ENCODE results near the gene CMBL.

Gene CMBL

DNA sequence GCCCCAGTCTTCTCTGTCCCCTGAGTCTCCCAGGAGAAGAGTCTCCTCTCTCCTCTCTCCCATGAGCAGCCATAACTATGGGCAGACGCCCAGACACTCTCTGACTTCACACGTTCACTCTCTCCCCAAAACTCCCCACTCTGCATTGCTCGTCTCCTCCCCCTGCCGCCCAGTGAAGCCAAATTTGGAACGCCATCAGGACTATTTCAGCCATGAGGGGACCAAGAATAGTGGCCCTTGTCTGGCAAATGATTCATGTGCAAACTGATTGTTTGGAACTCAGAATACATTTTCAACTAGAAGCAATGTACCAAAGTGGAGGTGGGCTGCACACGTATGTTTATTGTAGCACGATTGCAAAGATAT, 20.9 kb downstream of the CMBL start:
- TF ChIP-seq TEAD4 (IDR thresholded peaks at IDR 0.05) (no peak), RAD21 (IDR thresholded peaks at IDR 0.05; ENCODE audit: low read depth) (no peak), TAF1 (IDR thresholded peaks at IDR 0.05; ENCODE audit: low read depth) (no peak), FOXM1 (IDR thresholded peaks at IDR 0.05; ENCODE audit: borderline replicate concordance, low read depth) (no peak), EGR1 (IDR thresholded peaks at IDR 0.05) (no peak), NFIC (IDR thresholded peaks at IDR 0.05) (no peak), YY1 (IDR thresholded peaks at IDR 0.05; ENCODE audit: low read depth) (no peak), ZBTB7A (IDR thresholded peaks at IDR 0.05; ENCODE audit: low read depth) (no peak), EP300 (IDR thresholded peaks at IDR 0.05; ENCODE audit: borderline replicate concordance) (no peak), TCF12 (IDR thresholded peaks at IDR 0.05; ENCODE audit: low read depth) (no peak), CREB1 (IDR thresholded peaks at IDR 0.05; ENCODE audit: low read depth) (no peak), CEBPB (IDR thresholded peaks at IDR 0.05) (no peak)
- TF ChIP-seq, protein P1, sequence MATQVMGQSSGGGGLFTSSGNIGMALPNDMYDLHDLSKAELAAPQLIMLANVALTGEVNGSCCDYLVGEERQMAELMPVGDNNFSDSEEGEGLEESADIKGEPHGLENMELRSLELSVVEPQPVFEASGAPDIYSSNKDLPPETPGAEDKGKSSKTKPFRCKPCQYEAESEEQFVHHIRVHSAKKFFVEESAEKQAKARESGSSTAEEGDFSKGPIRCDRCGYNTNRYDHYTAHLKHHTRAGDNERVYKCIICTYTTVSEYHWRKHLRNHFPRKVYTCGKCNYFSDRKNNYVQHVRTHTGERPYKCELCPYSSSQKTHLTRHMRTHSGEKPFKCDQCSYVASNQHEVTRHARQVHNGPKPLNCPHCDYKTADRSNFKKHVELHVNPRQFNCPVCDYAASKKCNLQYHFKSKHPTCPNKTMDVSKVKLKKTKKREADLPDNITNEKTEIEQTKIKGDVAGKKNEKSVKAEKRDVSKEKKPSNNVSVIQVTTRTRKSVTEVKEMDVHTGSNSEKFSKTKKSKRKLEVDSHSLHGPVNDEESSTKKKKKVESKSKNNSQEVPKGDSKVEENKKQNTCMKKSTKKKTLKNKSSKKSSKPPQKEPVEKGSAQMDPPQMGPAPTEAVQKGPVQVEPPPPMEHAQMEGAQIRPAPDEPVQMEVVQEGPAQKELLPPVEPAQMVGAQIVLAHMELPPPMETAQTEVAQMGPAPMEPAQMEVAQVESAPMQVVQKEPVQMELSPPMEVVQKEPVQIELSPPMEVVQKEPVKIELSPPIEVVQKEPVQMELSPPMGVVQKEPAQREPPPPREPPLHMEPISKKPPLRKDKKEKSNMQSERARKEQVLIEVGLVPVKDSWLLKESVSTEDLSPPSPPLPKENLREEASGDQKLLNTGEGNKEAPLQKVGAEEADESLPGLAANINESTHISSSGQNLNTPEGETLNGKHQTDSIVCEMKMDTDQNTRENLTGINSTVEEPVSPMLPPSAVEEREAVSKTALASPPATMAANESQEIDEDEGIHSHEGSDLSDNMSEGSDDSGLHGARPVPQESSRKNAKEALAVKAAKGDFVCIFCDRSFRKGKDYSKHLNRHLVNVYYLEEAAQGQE (IDR thresholded peaks at IDR 0.05; ENCODE audit: low read depth) = no peak
- TF ChIP-seq, protein P2, sequence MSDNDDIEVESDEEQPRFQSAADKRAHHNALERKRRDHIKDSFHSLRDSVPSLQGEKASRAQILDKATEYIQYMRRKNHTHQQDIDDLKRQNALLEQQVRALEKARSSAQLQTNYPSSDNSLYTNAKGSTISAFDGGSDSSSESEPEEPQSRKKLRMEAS (IDR thresholded peaks at IDR 0.05) = no peak
- TF ChIP-seq, protein P3, sequence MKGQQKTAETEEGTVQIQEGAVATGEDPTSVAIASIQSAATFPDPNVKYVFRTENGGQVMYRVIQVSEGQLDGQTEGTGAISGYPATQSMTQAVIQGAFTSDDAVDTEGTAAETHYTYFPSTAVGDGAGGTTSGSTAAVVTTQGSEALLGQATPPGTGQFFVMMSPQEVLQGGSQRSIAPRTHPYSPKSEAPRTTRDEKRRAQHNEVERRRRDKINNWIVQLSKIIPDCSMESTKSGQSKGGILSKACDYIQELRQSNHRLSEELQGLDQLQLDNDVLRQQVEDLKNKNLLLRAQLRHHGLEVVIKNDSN (IDR thresholded peaks at IDR 0.05) = no peak

DNA sequence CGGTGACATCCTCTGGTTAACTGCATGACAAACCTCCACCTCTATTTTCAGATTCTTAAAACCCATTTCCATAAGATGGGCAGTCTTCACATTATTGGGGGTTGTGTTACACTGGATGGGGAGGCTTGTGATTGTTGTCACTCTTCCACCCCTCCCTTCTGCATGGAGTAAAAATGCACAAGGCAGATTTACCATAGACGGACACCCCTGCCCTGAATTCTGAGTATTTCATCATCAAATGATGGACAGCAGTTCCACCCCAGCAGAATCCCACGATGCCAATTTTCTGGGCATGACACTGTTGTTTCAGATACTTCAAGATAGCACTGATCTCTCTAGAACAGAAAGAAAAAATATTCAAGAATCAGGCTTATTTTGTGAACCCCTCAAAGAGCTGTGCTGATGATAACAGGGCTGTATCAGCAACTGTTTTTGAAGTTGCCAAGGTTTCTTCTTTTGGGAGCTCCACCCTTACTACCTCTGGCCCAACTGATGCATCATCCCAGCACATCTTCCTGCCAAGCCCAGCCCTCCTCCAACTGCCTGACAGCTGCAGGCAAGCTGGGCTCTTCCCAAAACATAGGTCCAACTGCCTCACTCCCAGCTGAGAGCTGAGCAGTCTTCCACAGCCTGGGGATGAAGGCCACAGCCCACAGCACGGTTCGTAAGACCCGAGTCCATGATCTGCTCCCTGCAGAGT, 21.4 kb downstream of the CMBL start:
- TF ChIP-seq TEAD4 (IDR thresholded peaks at IDR 0.05) (no peak), CEBPB (IDR thresholded peaks at IDR 0.05) (no peak), TCF12 (IDR thresholded peaks at IDR 0.05; ENCODE audit: low read depth) (no peak), EGR1 (IDR thresholded peaks at IDR 0.05) (no peak), CREB1 (IDR thresholded peaks at IDR 0.05; ENCODE audit: low read depth) (no peak), FOXM1 (IDR thresholded peaks at IDR 0.05; ENCODE audit: borderline replicate concordance, low read depth) (no peak), YY1 (IDR thresholded peaks at IDR 0.05; ENCODE audit: low read depth) (no peak), TAF1 (IDR thresholded peaks at IDR 0.05; ENCODE audit: low read depth) (no peak), NFIC (IDR thresholded peaks at IDR 0.05) (no peak), EP300 (IDR thresholded peaks at IDR 0.05; ENCODE audit: borderline replicate concordance) (no peak)
- TF ChIP-seq, protein P1 (IDR thresholded peaks at IDR 0.05; ENCODE audit: low read depth) = no peak
- TF ChIP-seq, protein P2 (IDR thresholded peaks at IDR 0.05) = no peak
- TF ChIP-seq, protein P3 (IDR thresholded peaks at IDR 0.05) = no peak

DNA sequence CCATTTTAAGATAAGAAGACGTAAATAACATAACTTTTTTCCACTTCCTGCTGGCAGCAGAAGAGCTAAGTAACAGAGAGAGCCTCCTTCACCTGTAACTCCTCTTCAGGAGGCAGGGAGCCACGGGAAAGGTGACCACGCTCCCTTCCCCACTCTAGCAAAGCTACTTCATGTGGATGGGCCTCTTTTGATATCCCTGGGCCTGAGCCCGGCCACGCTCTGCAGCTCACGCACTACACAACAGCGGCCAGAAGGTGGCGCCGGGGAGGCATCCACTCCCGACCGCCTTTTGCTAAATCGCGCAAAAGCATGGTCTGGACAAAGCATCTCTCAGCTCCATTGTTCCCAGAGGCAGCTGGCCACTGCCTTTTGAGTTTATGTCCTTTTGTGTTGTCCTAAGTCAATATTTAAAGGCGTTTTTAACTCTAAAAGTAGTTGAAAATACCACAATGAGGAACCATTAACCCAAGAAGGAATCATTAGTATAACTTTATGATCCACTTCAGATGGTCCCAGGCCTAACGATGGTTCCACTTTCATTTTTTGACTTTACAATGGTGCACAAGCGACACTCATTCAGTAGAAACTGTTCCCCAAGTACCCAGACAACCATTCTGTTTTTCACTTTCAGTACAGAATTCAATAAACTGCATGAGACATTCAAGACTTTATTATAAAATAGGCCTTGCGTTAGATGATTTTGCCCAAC, 23.6 kb downstream of the CMBL start:
- TF ChIP-seq RAD21 (IDR thresholded peaks at IDR 0.05; ENCODE audit: low read depth) (peak; percentile 95), ZBTB7A (IDR thresholded peaks at IDR 0.05; ENCODE audit: low read depth) (no peak), FOXM1 (IDR thresholded peaks at IDR 0.05; ENCODE audit: borderline replicate concordance, low read depth) (no peak), NFIC (IDR thresholded peaks at IDR 0.05) (no peak), TEAD4 (IDR thresholded peaks at IDR 0.05) (no peak), TCF12 (IDR thresholded peaks at IDR 0.05; ENCODE audit: low read depth) (no peak), CEBPB (IDR thresholded peaks at IDR 0.05) (no peak), TAF1 (IDR thresholded peaks at IDR 0.05; ENCODE audit: low read depth) (no peak), EP300 (IDR thresholded peaks at IDR 0.05; ENCODE audit: borderline replicate concordance) (no peak)
- TF ChIP-seq, protein P3 (IDR thresholded peaks at IDR 0.05) = no peak
- TF ChIP-seq, protein P1 (IDR thresholded peaks at IDR 0.05; ENCODE audit: low read depth) = no peak
- TF ChIP-seq, protein P2 (IDR thresholded peaks at IDR 0.05) = peak; percentile 74
